T-helper 17 cell (primary cell): Measurements from ENCODE around the gene NUP62. TPM values are rescaled to one million over a fixed set of nuclear protein-coding genes. Genes with fewer than 3 reads are reported as not detected.

ENCODE experiments used
- ATAC-seq: fragments of 150-1000 bp; cut with Tn5 transposase; 2 replicates; pipeline ENCODE4 v1.10.0; 2021; ENCODE audit warnings: mild to moderate bottlenecking, moderate library complexity
- DNase-seq, 3 donors: peaks; one replicate each; pipeline versions ENCODE4 v3.0.0 to v3.0.0-alpha.2; 2020 to 2021
- H3K9me3 ChIP-seq: one replicate; pipeline ENCODE4 v1.7.0; 2013; ENCODE audit warnings: low read length, mild to moderate bottlenecking; ENCODE audit not compliant: control insufficient read depth, poor library complexity, severe bottlenecking
- H3K27ac Mint-ChIP-seq: one replicate; pipeline ENCODE4 v1.8.0; 2022; ENCODE audit warnings: mild to moderate bottlenecking, moderate library complexity, mixed read lengths
- H3K27me3 Mint-ChIP-seq: one replicate; pipeline ENCODE4 v1.8.0; 2022; ENCODE audit warnings: mixed read lengths
- H3K36me3 Mint-ChIP-seq: one replicate; pipeline ENCODE4 v1.8.0; 2022; ENCODE audit warnings: low read depth, mixed read lengths
- H3K4me1 Mint-ChIP-seq: one replicate; pipeline ENCODE4 v1.8.0; 2022; ENCODE audit warnings: mild to moderate bottlenecking, mixed read lengths
- H3K4me3 Mint-ChIP-seq: one replicate; pipeline ENCODE4 v1.8.0; 2022; ENCODE audit warnings: mild to moderate bottlenecking, moderate library complexity, mixed read lengths
- total RNA-seq, 4 donors: library from RNA in 2 of 4; stranded (reverse) in 2 of 4; gene quantifications; one replicate each; pipeline ENCODE4 v1.2.3 and lab custom pipeline; 2022 to 2026

The NUP62 gene
- total RNA-seq, 2 donors from 2014 or later: 46.8 to 62.4 TPM

DNA sequence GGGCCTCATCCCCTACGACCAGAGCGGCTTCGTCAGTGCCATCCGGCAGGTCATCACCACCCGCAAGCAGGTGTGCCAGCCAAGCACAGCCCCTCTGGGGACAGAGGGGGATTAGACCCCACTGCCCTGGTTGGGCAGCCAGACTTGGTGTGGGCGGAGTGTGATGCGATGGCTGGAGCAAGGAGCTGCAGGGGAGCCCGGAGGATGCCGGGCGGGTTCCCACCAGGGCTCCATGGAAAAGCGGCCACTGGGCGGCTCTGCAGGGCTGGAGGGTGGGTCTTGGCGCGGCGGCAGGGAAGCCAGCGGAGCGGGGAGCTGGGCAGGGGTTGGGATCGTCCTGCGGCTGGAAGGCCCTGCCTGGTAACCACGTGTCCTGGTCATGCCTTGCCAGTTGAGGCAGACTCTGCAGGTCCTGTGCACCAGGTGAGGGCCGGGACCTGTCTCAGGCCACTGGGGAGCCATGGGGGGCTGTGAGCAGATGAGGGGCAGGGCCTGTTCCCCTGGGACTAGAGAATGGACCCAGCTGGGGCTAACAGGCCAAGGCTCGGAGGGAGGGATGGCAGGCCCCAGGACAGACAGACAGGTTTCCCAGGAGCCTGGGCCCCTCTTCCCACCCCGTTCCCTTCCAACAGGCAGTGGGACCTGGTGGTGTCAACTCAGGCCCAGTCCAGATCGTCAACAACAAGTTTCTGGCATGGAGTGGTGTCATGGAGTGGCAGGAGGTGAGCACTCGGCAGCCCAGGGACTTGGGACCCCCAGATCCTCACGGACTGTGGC, 72.1 kb downstream of the NUP62 start:
- no peaks in the 10 kb centered on the region for H3K9me3 ChIP-seq
- H3K27ac Mint-ChIP-seq: peak overlapping the region; percentile 21
- peaks cover 14% of the 10 kb centered on the region for H3K4me1 Mint-ChIP-seq
- H3K36me3 Mint-ChIP-seq: no peaks in the 10 kb centered on the region
- H3K4me3 Mint-ChIP-seq: no peak overlapping the region
- H3K27me3 Mint-ChIP-seq: no peaks in the 10 kb centered on the region
- ATAC-seq (no peak), DNase-seq (no peak)

Other genes with a start within 250 kb of the NUP62 start
- gene ADM5, start 239.9 kb downstream of the NUP62 start, total RNA-seq: 1 to 10 TPM; 2.8 to 2.9 TPM
- 1 to 10 TPM in 1 of 2 donors, under 1 TPM in 1; 0.31 to 1.0 TPM for gene CPT1C, start 238.4 kb downstream of the NUP62 start, total RNA-seq
- gene TSKS, start 166.2 kb downstream of the NUP62 start, total RNA-seq: 1 to 10 TPM in 1 of 2 donors, under 1 TPM in 1; 0.87 to 1.9 TPM
- 10 to 100 TPM; 43.3 to 51.5 TPM for gene AP2A1, start 162.5 kb downstream of the NUP62 start, total RNA-seq
- gene FUZ, start 116.2 kb downstream of the NUP62 start, total RNA-seq: 10 to 100 TPM; 29.4 to 30.7 TPM
- 100 to 1,000 TPM in 1 of 2 donors, 10 to 100 TPM in 1; 94.8 to 108 TPM for gene MED25, start 111.2 kb downstream of the NUP62 start, total RNA-seq
- gene PTOV1, start 78.3 kb downstream of the NUP62 start, total RNA-seq: 100 to 1,000 TPM; 125 to 162 TPM
- gene PNKP, start 61.9 kb downstream of the NUP62 start, total RNA-seq: 100 to 1,000 TPM; 170 to 196 TPM
- 10 to 100 TPM; 19.2 to 33.8 TPM for gene AKT1S1, start 52.1 kb downstream of the NUP62 start, total RNA-seq
- 10 to 100 TPM; 44.1 to 57.3 TPM for gene TBC1D17, start 51.8 kb downstream of the NUP62 start, total RNA-seq
- gene IL4I1, start 32.6 kb downstream of the NUP62 start, total RNA-seq: 100 to 1,000 TPM in 1 of 2 donors, 10 to 100 TPM in 1; 47.8 to 107 TPM
- 10 to 100 TPM; 31.8 to 36.0 TPM for gene ATF5, start 299 bp downstream of the NUP62 start, total RNA-seq
- not detected for gene SIGLEC11, start 31.7 kb upstream of the NUP62 start, total RNA-seq
- 10 to 100 TPM; 67.2 to 79.3 TPM for gene VRK3, start 95.9 kb upstream of the NUP62 start, total RNA-seq
- 1 to 10 TPM; 7.0 to 8.9 TPM for gene ZNF473, start 96.5 kb upstream of the NUP62 start, total RNA-seq
- gene IZUMO2, start 233.8 kb upstream of the NUP62 start, total RNA-seq: not detected